Panc1 (cell line): ENCODE measurements around the gene GIMAP5. TPM values are rescaled to one million over a fixed set of nuclear protein-coding genes. Genes with fewer than 3 reads are reported as not detected.

Experiments
- ATAC-seq: fragments of 200-7000 bp; cut with Tn5 transposase; 2 replicates; pipeline ENCODE4 v1.9.1; 2020; ENCODE audit warnings: mild to moderate bottlenecking, moderate library complexity
- BruUV-seq: library from RNA; stranded (reverse); fragments of 400-500 nt; replicated peaks from 2 replicates; lab custom pipeline; 2021; lab: Mats Ljungman, UMichigan
- CTCF ChIA-PET: fragments of 300-600 bp; sonication (Branson Sonifier 250); formaldehyde crosslinking; loops from one replicate; lab custom pipeline; 2022; ENCODE audit warnings: antibody characterized with exemption; lab: Charles Lee
- POLR2A ChIA-PET: fragments of 300-600 bp; sonication (Branson Sonifier 250); formaldehyde crosslinking; loops from one replicate; lab custom pipeline; 2022; ENCODE audit warnings: antibody characterized with exemption; lab: Charles Lee
- DNase-seq: peaks from one replicate; pipeline ENCODE4 v3.0.0-alpha.2; 2010; ENCODE audit warnings: low read depth, low spot score
- H3K27ac ChIP-seq: 2 replicates; pipeline ENCODE4 v1.5.1; 2011; ENCODE audit warnings: mild to moderate bottlenecking, low read length, inconsistent platforms
- H3K27me3 ChIP-seq: fragments of 200-500 bp; sonication (Bioruptor generic); 2 replicates; pipeline ENCODE4 v1.6.0; 2014; ENCODE audit warnings: low read length, inconsistent platforms; ENCODE audit not compliant: control insufficient read depth, insufficient read depth
- H3K36me3 ChIP-seq: fragments of 200-500 bp; sonication (Bioruptor generic); 2 replicates; pipeline ENCODE4 v1.5.1; 2014; ENCODE audit warnings: inconsistent platforms, mild to moderate bottlenecking, low read length, moderate library complexity; ENCODE audit not compliant: control insufficient read depth, insufficient read depth
- H3K4me1 ChIP-seq: 2 replicates; pipeline ENCODE4 v1.5.1; 2011; ENCODE audit warnings: inconsistent platforms, mild to moderate bottlenecking, low read length, moderate library complexity; ENCODE audit not compliant: control insufficient read depth, insufficient read depth
- H3K4me3 ChIP-seq, 2 experiments: 2 replicates each; pipeline ENCODE4 v1.5.1; 2011 to 2012; ENCODE audit warnings: low read depth in 2 of 2, low read length in 2 of 2, mild to moderate bottlenecking in 2 of 2, inconsistent platforms in 1 of 2, moderate library complexity in 1 of 2
- H3K9me3 ChIP-seq: fragments of 200-500 bp; sonication (Bioruptor generic); 2 replicates; pipeline ENCODE4 v1.5.1; 2014; ENCODE audit warnings: low read depth, mild to moderate bottlenecking, inconsistent platforms, low read length, moderate library complexity; ENCODE audit not compliant: control insufficient read depth, insufficient read depth
- CTCF ChIP-seq: fragments of 450-650 bp; IDR thresholded peaks from 2 replicates; pipeline ENCODE4 v1.5.1; 2017; ENCODE audit warnings: mild to moderate bottlenecking
- POLR2AphosphoS5 ChIP-seq: IDR thresholded peaks from 2 replicates; pipeline ENCODE4 v1.6.1; 2012; ENCODE audit warnings: mild to moderate bottlenecking, low read depth, low read length, moderate library complexity
- REST ChIP-seq, 2 experiments: IDR thresholded peaks; 2 replicates each; pipeline ENCODE4 v1.6.1; 2011 to 2012; ENCODE audit warnings: low read depth in 2 of 2, control low read depth in 1 of 2, low read length in 1 of 2, mild to moderate bottlenecking in 1 of 2, moderate library complexity in 1 of 2; ENCODE audit not compliant: insufficient read depth in 1 of 2
- SIN3A ChIP-seq: IDR thresholded peaks from 2 replicates; pipeline ENCODE4 v1.6.1; 2012; ENCODE audit warnings: low read depth, mild to moderate bottlenecking, low read length, moderate library complexity, borderline replicate concordance; ENCODE audit not compliant: insufficient read depth
- TCF7L2 ChIP-seq: IDR thresholded peaks from 2 replicates; pipeline ENCODE4 v1.6.1; 2011; ENCODE audit warnings: mild to moderate bottlenecking, low read depth, low read length, inconsistent platforms
- in situ Hi-C: cut with HindIII; loops from 2 replicates; pipeline ENCODE4 v1.10.0; 2016; ENCODE audit warnings: low sequenced_read_pairs, low pct_unique_long_range_greater_than_20kb
- intact Hi-C: fragments of 100-400 bp; cut with micrococcal nuclease; formaldehyde crosslinking; loops from one replicate; pipeline ENCODE4 v1.10.0; 2022; ENCODE audit not compliant: unreplicated experiment
- total RNA-seq: library from RNA; stranded (reverse); gene quantifications from one replicate; pipeline ENCODE4 v1.2.1, GENCODE V29; 2021; ENCODE audit not compliant: unreplicated experiment

Gene GIMAP5
- total RNA-seq, 1 experiment from 2014 or later = 0.51 TPM

- ChIA-PET POLR2A (no interaction called here), CTCF (no interaction called here)
- Histone ChIP-seq H3K36me3 (no peaks in the 10 kb centered on the region), H3K27me3 (peaks cover 5% of the 10 kb centered on the region), H3K4me3 (no peak overlapping the region), H3K27ac (no peak overlapping the region), H3K9me3 (no peaks in the 10 kb centered on the region), H3K4me1 (no peaks in the 10 kb centered on the region)
- ATAC-seq (no peak), DNase-seq (no peak)
- intact Hi-C loops = loop anchor here (5.0 kb wide), 1 partner anchor 92 kb away; no protein-coding TSS in a partner anchor
- BruUV-seq = no TSS peak
- in situ Hi-C loops = no loop called here
- TF ChIP-seq TCF7L2 (no peak), SIN3A (no peak), REST (IDR thresholded peaks at IDR 0.05; ENCODE audit: insufficient read depth in 1 of 2, low read depth in 2 of 2, low read length in 1 of 2) (no peak), CTCF (no peak), POLR2AphosphoS5 (no peak)
Measured at GRCh38 chr7:150784954-150785353, 47.7 kb downstream of the GIMAP5 start.

- POLR2A ChIA-PET = no interaction called here
- DNase-seq (no peak), ATAC-seq (peak; percentile 65; the same call in 1 of the 2 replicates)
- no TSS peak for BruUV-seq
- Histone ChIP-seq H3K27me3 (peaks cover 13% of the 10 kb centered on the region), H3K36me3 (no peaks in the 10 kb centered on the region), H3K4me1 (no peaks in the 10 kb centered on the region), H3K9me3 (no peaks in the 10 kb centered on the region), H3K27ac (no peak overlapping the region), H3K4me3 (no peak overlapping the region)
- intact Hi-C loops = no loop called here
- TF ChIP-seq TCF7L2 (no peak), POLR2AphosphoS5 (no peak), REST (IDR thresholded peaks at IDR 0.05; ENCODE audit: insufficient read depth in 1 of 2, low read depth in 2 of 2, low read length in 1 of 2) (no peak), SIN3A (no peak)
- in situ Hi-C loops = no loop called here
- CTCF ChIA-PET = no interaction called here
Measured at GRCh38 chr7:150787321-150788281, 50.4 kb downstream of the GIMAP5 start.
